NCI-H526 (cell line): ENCODE data around the gene TBC1D14.

ENCODE experiments used
- DNase-seq, 2 experiments: peaks; one replicate each; lab custom pipeline; 2025; lab: John Stamatoyannopoulos, UW

The TBC1D14 gene

GRCh38 chr4:7043284-7044136 lies 133.9 kb downstream of the TBC1D14 start, which contains the start of gene TADA2B:
Gene TADA2B (plus strand): TSS chr4:7043372. CDS start chr4:7043580, 208 bp downstream.
- DNase-seq, result peak in 1 of 2 experiments; percentile 62

GRCh38 chr4:7044137-7044930 lies 134.7 kb downstream of the TBC1D14 start:
- DNase-seq, result peak in 1 of 2 experiments; percentile 55

- no peak for DNase-seq
Observed at GRCh38 chr4:7045553-7045952, 135.9 kb downstream of the TBC1D14 start.

GRCh38 chr4:7045961-7046921 lies 136.6 kb downstream of the TBC1D14 start:
- DNase-seq, result no peak

- DNase-seq, result no peak
Observed at GRCh38 chr4:7046971-7047370, 137.3 kb downstream of the TBC1D14 start.

GRCh38 chr4:7048642-7049041 lies 139.0 kb downstream of the TBC1D14 start:
- no peak for DNase-seq

- no peak for DNase-seq
Observed at GRCh38 chr4:7049295-7049694, 139.7 kb downstream of the TBC1D14 start.

GRCh38 chr4:7049739-7050138 lies 140.1 kb downstream of the TBC1D14 start:
- DNase-seq, result no peak

GRCh38 chr4:7050481-7051143 lies 141.0 kb downstream of the TBC1D14 start:
- no peak for DNase-seq

- DNase-seq, result no peak
Observed at GRCh38 chr4:7051144-7051495, 141.5 kb downstream of the TBC1D14 start.

- DNase-seq, result no peak
Observed at GRCh38 chr4:7051905-7052304, 142.3 kb downstream of the TBC1D14 start.

- no peak for DNase-seq
Observed at GRCh38 chr4:7052313-7052712, 142.7 kb downstream of the TBC1D14 start.

- DNase-seq, result no peak
Observed at GRCh38 chr4:7052923-7053715, 143.5 kb downstream of the TBC1D14 start.

GRCh38 chr4:7054106-7054880 lies 144.7 kb downstream of the TBC1D14 start:
- DNase-seq, result no peak

- no peak for DNase-seq
Observed at GRCh38 chr4:7055111-7055989, 145.7 kb downstream of the TBC1D14 start.

- DNase-seq, result no peak
Observed at GRCh38 chr4:7055990-7056325, 146.3 kb downstream of the TBC1D14 start.

GRCh38 chr4:7058792-7059191 lies 149.2 kb downstream of the TBC1D14 start:
- DNase-seq, result no peak

GRCh38 chr4:7059662-7060061 lies 150.0 kb downstream of the TBC1D14 start:
- no peak for DNase-seq
